ENCODE measurements around the gene PF4V1.

PF4V1 gene

DNA sequence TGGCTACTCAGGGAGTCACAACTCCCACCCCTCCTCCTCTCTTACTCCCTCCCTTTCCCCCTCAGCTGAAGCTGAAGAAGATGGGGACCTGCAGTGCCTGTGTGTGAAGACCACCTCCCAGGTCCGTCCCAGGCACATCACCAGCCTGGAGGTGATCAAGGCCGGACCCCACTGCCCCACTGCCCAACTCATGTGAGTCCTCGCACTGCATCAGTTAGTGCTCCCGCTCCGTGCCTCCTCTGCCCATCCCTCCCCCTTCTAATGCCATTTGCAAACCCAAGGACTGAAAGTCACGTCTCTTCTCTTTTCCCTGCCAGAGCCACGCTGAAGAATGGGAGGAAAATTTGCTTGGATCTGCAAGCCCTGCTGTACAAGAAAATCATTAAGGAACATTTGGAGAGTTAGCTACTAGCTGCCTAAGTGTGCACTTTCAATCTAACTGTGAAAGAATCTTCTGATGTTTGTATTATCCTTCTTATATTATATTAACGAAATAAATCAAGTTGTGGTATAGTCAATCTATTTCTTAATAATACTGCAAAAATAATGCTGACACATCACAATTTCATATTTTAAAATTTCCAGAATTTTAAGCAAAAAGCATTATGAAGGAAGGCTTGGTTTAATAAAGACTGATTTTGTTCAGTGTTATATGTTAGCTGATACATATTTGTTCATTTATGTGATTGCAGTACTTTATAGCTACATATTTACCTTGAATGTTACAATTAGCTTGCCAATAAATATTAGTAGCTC is 800 bp downstream of the PF4V1 start:
- no peak for DNase-seq (ENCODE audit: low spot score)
- TF ChIP-seq, protein P1, sequence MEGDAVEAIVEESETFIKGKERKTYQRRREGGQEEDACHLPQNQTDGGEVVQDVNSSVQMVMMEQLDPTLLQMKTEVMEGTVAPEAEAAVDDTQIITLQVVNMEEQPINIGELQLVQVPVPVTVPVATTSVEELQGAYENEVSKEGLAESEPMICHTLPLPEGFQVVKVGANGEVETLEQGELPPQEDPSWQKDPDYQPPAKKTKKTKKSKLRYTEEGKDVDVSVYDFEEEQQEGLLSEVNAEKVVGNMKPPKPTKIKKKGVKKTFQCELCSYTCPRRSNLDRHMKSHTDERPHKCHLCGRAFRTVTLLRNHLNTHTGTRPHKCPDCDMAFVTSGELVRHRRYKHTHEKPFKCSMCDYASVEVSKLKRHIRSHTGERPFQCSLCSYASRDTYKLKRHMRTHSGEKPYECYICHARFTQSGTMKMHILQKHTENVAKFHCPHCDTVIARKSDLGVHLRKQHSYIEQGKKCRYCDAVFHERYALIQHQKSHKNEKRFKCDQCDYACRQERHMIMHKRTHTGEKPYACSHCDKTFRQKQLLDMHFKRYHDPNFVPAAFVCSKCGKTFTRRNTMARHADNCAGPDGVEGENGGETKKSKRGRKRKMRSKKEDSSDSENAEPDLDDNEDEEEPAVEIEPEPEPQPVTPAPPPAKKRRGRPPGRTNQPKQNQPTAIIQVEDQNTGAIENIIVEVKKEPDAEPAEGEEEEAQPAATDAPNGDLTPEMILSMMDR (IDR thresholded peaks at IDR 0.05; ENCODE audit: extremely low read depth, missing control alignments), result no peak

DNA sequence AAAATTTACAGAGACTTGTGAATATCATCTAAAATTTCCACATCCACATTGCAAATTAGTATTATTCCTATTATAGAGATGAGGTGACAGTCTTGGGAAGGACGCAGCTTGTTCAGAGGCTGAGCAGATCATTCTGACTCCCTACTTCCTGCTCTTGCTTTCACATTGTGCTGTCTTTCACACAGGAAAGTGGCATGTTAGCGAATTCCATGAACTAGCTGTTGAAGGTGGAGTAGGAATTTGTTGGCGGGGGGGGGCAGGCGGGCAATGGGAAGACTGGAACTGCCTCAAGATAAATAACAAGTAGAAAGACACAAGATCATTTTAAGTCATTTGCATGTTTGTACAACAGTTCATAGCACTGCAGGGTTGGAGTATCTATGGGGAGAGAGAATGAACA is 2.3 kb downstream of the PF4V1 start:
- no peak for DNase-seq (ENCODE audit: low spot score)
- TF ChIP-seq, protein P1 (IDR thresholded peaks at IDR 0.05; ENCODE audit: extremely low read depth, missing control alignments), result no peak

DNA sequence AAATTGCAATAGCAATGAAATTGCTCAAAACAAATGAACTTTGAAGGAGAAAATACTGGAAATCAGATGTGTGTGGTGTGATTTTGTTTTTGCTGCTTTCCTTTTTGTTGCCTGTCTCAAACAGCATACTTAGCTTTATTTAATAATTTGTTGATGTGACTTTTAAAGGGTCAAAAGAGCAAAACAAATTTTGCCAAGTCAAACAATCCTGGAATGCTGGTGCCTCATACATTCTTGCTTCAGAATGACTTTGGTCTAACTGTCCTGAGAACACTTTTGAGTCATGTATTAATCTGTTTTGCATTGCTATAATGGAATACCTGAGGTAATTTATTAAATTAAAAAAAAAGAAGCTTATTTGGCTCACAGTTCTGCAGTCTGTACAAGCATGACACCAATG is 3.4 kb downstream of the PF4V1 start:
- DNase-seq (ENCODE audit: low spot score), result no peak
- TF ChIP-seq, protein P1 (IDR thresholded peaks at IDR 0.05; ENCODE audit: extremely low read depth, missing control alignments), result no peak

DNA sequence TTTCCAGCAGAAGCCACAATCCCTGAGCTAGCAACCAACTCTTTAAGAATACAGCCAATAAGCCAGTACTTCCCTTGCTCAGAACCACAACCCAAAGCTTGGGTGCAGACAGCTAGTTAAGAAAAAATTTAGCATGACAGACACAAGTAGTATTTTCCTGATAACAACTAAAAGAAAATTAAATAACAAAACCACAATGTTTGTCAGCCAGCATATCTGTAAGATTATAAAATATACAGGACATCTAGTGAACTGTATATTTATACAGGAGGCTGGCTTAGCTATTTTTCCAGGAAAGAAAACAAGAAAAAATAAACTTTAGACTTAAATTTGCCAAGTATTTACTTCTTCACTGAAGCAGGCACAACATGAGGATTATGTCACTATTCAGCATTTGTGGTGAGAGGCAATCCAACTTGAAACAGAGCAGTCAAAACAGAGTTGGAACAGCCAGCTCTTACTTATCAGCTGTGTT is 6.6 kb downstream of the PF4V1 start:
- TF ChIP-seq, protein P1 (IDR thresholded peaks at IDR 0.05; ENCODE audit: extremely low read depth, missing control alignments), result no peak
- DNase-seq (ENCODE audit: low spot score), result no peak

DNA sequence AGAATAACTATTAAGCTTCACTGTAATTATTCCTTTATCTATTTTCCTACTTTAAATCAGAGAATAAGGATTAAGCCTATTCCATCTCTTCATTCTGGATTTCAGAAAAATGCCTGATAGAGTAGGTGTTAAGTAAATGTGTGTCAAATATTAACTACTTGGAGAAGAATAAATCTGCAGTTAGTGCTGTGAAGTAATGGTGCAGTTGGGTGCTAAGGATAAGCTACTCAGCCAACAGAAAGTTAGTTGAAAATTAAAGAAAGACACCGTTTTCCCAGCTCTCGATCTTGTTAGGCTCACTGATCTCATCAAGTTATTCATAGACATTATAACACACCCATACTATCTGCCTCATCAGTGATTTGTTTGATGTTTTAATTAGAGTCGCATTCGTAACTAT is 7.1 kb downstream of the PF4V1 start:
- TF ChIP-seq, protein P1 (IDR thresholded peaks at IDR 0.05; ENCODE audit: extremely low read depth, missing control alignments), result no peak
- no peak for DNase-seq (ENCODE audit: low spot score)

DNA sequence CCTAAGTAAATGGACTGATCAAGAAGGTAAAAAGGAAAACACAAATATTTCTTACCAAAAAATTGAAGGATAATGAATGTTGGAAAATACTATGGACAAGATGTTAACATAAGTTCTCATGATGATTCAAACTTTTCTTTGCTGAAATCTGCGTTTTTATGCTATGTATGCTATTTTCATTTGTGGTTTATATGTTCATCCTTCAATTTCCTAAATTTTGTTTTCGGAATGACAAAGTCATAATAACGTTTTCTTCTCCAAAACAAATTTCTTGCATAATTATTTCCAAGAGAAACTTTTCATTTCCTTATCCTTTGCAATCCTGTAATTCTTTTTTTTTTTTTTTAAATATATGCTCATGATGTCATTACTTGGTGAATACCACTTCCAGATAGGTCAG is 7.8 kb downstream of the PF4V1 start:
- TF ChIP-seq, protein P1 (IDR thresholded peaks at IDR 0.05; ENCODE audit: extremely low read depth, missing control alignments), result no peak
- no peak for DNase-seq (ENCODE audit: low spot score)

DNA sequence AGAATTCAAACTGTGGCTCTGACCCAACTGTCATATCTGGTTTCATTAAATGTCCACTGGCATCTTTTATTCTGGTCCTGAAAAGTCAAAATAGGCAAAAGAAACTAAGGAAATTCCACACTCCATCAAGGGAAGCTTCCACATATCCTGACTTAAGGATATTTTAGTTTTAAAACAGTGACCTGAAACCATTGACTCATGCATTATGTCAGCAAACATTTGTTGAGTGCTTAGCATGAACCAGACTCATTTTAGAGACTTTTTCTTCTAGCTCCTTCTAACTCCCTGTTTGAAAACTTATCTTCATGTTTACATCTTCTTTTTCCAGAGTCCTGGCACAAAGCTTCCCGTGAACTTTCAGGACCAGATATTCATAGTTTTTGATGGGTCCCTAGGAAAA is 9.2 kb downstream of the PF4V1 start:
- no peak for DNase-seq (ENCODE audit: low spot score)

More for the DNA sequence above, 9.2 kb downstream of the PF4V1 start:
- TF ChIP-seq, protein P1 (IDR thresholded peaks at IDR 0.05; ENCODE audit: extremely low read depth, missing control alignments), result no peak

All from GM20000 (cell line).